Uterus (tissue), 2 donors: ENCODE data around the gene FGD6.

ENCODE experiments used
- POLR2A ChIP-seq, 2 donors: fragments of 450-650 bp; IDR thresholded peaks; one replicate each; pipeline ENCODE4 v1.6.1; 2016; ENCODE audit warnings: antibody characterized with exemption in 2 of 2, mild to moderate bottlenecking in 1 of 2, moderate library complexity in 1 of 2
- TF ChIP-seq, protein P1 (sequence below), 4 experiments: fragments of 200-600 bp in 2 of 4; fragments of 450-650 bp in 2 of 4; sonication (generic) in 2 of 4; IDR thresholded peaks; one replicate each; pipeline ENCODE4 v1.5.1; 2016 to 2019; ENCODE audit warnings: antibody characterized with exemption in 4 of 4, mild to moderate bottlenecking in 2 of 4, moderate library complexity in 1 of 4

DNA sequence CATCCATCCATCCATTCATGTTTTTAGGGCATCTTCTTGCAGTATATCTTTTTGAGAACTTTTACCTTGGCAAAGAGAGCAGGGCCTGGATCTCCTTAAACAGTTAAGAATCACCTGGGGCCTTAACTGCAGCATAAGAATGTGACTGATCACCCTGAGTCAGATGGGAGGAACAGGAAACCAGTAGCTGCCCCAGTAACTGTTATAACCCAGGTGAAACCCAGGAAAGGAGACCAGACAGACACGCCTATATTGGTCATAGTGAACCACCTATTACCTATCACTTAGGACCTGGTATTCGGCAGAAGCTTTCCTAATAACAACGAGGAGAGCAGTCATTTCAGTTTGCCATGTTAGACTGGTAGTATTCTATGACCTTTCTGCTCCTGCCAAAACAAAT is 100.5 kb downstream of the FGD6 start:
- TF ChIP-seq, protein P1, sequence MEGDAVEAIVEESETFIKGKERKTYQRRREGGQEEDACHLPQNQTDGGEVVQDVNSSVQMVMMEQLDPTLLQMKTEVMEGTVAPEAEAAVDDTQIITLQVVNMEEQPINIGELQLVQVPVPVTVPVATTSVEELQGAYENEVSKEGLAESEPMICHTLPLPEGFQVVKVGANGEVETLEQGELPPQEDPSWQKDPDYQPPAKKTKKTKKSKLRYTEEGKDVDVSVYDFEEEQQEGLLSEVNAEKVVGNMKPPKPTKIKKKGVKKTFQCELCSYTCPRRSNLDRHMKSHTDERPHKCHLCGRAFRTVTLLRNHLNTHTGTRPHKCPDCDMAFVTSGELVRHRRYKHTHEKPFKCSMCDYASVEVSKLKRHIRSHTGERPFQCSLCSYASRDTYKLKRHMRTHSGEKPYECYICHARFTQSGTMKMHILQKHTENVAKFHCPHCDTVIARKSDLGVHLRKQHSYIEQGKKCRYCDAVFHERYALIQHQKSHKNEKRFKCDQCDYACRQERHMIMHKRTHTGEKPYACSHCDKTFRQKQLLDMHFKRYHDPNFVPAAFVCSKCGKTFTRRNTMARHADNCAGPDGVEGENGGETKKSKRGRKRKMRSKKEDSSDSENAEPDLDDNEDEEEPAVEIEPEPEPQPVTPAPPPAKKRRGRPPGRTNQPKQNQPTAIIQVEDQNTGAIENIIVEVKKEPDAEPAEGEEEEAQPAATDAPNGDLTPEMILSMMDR (IDR thresholded peaks at IDR 0.05), result no peak
- no peak for TF ChIP-seq POLR2A (IDR thresholded peaks at IDR 0.05)
